NB4 (cell line): ENCODE results near the gene PIK3R3.
"Not testable (repeated sequence)": the region's sequence is repeated elsewhere in the genome, so short reads cannot be mapped to it uniquely, and the experiment has no call there.

Experiments used
- DNase-seq: peaks from one replicate; pipeline ENCODE4 v3.0.0; 2010; ENCODE audit warnings: low read depth
- H3K4me3 ChIP-seq: one replicate; pipeline ENCODE4 v1.5.1; 2011; ENCODE audit warnings: mild to moderate bottlenecking, low read depth, low read length, moderate library complexity
- CTCF ChIP-seq: IDR thresholded peaks from one replicate; pipeline ENCODE4 v1.5.1; 2012; ENCODE audit warnings: low read depth, low read length
- MAX ChIP-seq: IDR thresholded peaks from 2 replicates; pipeline ENCODE4 v1.6.1; 2011; ENCODE audit warnings: low read depth, low read length
- MYC ChIP-seq: IDR thresholded peaks from 2 replicates; pipeline ENCODE4 v1.6.1; 2011; ENCODE audit warnings: low read depth, low read length
- POLR2A ChIP-seq: IDR thresholded peaks from 2 replicates; pipeline ENCODE4 v1.6.1; 2011; ENCODE audit warnings: mild to moderate bottlenecking; ENCODE audit not compliant: insufficient read length; ENCODE audit errors: extremely low read depth

PIK3R3 gene

GRCh38 chr1:46057781-46058180 is 74.6 kb downstream of the PIK3R3 start:
- H3K4me3 ChIP-seq, result no peak overlapping the region

GRCh38 chr1:46057215-46057614 is 75.2 kb downstream of the PIK3R3 start:
- H3K4me3 ChIP-seq, DNase-seq: not testable (repeated sequence)

More at GRCh38 chr1:46057781-46058180, 74.6 kb downstream of the PIK3R3 start:
- DNase-seq, result no peak
- TF ChIP-seq MAX (no peak), MYC (no peak), POLR2A (no peak), CTCF (no peak)

GRCh38 chr1:46056325-46056724 is 76.1 kb downstream of the PIK3R3 start:
- no peak overlapping the region for H3K4me3 ChIP-seq
- no peak for DNase-seq
- TF ChIP-seq CTCF (no peak), POLR2A (no peak), MYC (no peak), MAX (no peak)

GRCh38 chr1:46053734-46054133 is 78.7 kb downstream of the PIK3R3 start:
- no peak overlapping the region for H3K4me3 ChIP-seq
- no peak for TF ChIP-seq CTCF
- TF ChIP-seq MYC, result no peak
- no peak for TF ChIP-seq POLR2A
- TF ChIP-seq MAX, result no peak
- no peak for DNase-seq

GRCh38 chr1:46044116-46044515 is 88.3 kb downstream of the PIK3R3 start:
- no peak overlapping the region for H3K4me3 ChIP-seq
- TF ChIP-seq MAX (no peak), CTCF (no peak), POLR2A (no peak), MYC (no peak)
- no peak for DNase-seq

- H3K4me3 ChIP-seq, result no peak overlapping the region
- peak; percentile 97 for DNase-seq
Measured at GRCh38 chr1:46043458-46044017, 88.9 kb downstream of the PIK3R3 start.

More at GRCh38 chr1:46043458-46044017, 88.9 kb downstream of the PIK3R3 start:
- TF ChIP-seq MAX (no peak), MYC (no peak; the same call in 1 of the 2 replicates), CTCF (no peak), POLR2A (no peak)
